ENCODE data around the gene CDH23.
A peak's percentile ranks its signal among the peaks of the same experiment; 100 is the strongest.

The CDH23 gene

GRCh38 chr10:71812016-71812912 is 415.5 kb downstream of the CDH23 start:
- peak; percentile 80 for TF ChIP-seq CTCF (IDR thresholded peaks at IDR 0.05)

GRCh38 chr10:71812913-71813590 is 416.3 kb downstream of the CDH23 start:
- no peak for TF ChIP-seq CTCF (IDR thresholded peaks at IDR 0.05)

- no peak for TF ChIP-seq CTCF (IDR thresholded peaks at IDR 0.05)
Measured at GRCh38 chr10:71814922-71815411, 418.2 kb downstream of the CDH23 start.

- TF ChIP-seq CTCF (IDR thresholded peaks at IDR 0.05), result no peak
Measured at GRCh38 chr10:71815515-71816130, 418.9 kb downstream of the CDH23 start.

GRCh38 chr10:71816421-71816851 is 419.7 kb downstream of the CDH23 start:
- no peak for TF ChIP-seq CTCF (IDR thresholded peaks at IDR 0.05)

- no peak for TF ChIP-seq CTCF (IDR thresholded peaks at IDR 0.05)
Measured at GRCh38 chr10:71816936-71817618, 420.4 kb downstream of the CDH23 start.

Measured in LNCAP (cell line).